ENCODE results near the gene PLAC8L1.

The PLAC8L1 gene

DNA sequence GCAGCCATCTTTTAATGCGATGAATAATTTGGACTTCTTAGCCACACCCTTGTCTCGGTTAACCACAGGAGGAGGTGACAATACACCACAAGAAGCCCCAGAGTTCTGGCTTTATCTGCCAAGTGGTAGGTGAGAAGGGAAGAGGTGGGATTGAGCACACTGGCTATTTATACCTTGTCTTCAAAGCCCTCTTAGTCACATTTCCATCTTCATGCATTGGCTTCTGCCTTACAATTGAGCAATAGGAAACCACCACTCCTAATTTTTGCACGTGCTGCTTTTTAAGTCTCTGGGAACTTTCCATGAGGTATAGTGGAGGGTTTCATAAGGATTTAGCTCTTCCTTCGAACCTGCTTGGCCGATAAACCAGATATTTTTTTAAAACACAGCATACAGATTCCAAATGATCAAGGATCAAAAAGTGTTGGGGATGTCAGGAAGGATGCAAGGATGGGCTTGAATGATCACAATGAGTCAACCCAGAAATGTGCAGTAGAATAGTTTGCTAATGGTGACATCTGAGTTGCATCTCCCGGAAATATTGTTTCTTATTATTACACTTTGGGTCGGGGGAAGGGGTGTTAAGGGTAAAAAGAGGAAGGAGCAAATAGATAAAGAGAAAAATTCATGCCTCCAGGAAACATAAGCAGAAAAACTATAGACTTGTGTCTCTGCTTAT, 25.5 kb downstream of the PLAC8L1 start:
- peak; percentile 10 for DNase-seq (ENCODE audit: low read depth)

DNA sequence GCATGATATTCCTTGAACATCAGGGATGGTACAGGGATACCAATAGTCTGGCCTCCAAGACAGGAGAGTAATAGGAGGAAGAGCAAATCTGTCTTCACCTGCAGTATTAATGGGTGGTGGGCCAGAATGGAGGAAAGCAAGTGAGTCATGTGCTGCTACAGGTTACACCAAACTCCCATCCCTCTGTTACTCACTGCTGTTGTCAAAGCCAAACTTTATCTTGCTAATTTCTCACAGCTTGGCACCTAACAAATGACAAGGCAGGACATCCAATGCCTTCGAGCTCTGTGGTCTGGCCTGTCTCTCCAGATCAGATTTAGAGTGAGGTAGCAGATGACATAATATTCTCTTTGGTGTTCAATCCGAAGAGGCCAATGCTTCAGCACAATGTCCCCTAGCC, 26.8 kb downstream of the PLAC8L1 start:
- no peak for DNase-seq (ENCODE audit: low read depth)

GRCh38 chr5:146076455-146076854, 28.9 kb downstream of the PLAC8L1 start:
- no peak for DNase-seq (ENCODE audit: low read depth)

DNA sequence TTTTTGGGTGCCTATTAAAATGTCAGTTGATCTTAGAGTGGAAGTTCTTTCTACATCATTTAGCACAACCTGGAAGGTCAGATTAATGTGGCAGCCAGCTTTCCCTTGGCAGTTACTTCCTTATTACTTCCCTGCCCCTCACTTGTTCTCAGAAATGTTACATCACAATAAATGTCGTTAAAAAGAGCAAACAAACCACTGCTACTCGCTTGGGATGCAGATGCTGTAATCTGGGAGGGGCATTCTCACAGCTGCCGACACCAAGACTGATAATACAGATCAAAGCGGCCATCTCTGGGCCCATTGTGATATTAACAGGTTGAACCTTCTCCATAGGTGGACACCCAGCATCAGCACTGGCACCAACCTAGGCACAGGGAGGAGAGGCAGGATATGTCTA, 29.3 kb downstream of the PLAC8L1 start:
- no peak for DNase-seq (ENCODE audit: low read depth)

- no peak for DNase-seq (ENCODE audit: low read depth)
These were observed 32.0 kb downstream of the PLAC8L1 start for GRCh38 chr5:146073239-146073900.

- no peak for DNase-seq (ENCODE audit: low read depth)
These were observed 32.8 kb downstream of the PLAC8L1 start for GRCh38 chr5:146072595-146072994.

DNA sequence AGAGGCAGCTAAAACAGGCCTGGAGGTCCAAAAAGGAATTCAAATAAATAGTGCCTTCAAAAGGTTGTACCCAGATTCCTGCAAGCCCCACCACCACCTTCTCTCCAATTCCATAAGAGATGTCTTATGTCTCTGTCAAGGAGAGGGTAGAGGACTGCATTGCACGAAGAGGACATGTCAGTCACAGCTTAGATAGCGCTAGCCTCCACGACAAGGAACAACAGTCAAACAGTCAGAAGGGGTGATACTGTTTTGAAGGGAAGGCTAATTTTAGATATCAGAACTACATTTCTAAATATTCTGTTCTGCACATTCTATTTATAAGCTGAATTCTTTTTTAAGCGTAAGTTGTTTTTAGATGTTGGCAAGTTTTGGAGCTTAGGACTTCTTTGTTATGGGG, 34.2 kb downstream of the PLAC8L1 start:
- DNase-seq (ENCODE audit: low read depth): no peak

DNA sequence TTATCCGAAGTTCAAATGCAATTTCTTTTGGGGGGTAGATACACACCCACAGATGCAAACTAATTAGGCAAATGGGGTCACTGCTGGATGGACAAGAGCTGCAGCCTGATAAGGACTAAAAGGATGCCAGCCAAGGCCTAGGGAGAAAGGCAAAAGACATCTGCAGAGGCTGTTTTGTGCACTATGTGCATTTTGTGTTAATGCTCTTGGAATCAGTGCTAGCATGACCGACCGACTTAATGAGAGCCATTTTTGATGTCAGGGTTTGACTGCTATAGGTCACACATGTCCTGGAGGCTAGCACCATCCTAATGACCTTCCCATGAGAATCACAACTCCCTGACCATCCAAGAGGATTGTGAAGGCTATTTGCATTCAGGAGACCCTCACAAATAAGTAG, 34.6 kb downstream of the PLAC8L1 start:
- no peak for DNase-seq (ENCODE audit: low read depth)

DNA sequence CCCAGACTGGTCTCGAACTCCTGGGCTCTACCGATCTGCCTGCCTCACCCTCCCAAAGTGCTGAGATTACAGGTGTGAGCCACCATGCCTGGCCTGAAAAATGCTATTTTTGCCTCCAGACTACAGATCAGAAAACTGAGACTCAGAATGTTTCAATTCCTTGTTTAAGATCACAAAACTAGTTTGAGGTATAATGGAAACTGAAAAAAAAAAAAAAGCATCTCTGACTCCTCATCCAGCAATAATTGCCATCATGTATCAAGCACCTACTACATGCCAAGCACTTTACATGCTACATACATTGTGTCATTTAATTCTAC, 35.6 kb downstream of the PLAC8L1 start:
- no peak for DNase-seq (ENCODE audit: low read depth)

- no peak for DNase-seq (ENCODE audit: low read depth)
These were observed 36.2 kb downstream of the PLAC8L1 start for GRCh38 chr5:146068977-146069779.

DNA sequence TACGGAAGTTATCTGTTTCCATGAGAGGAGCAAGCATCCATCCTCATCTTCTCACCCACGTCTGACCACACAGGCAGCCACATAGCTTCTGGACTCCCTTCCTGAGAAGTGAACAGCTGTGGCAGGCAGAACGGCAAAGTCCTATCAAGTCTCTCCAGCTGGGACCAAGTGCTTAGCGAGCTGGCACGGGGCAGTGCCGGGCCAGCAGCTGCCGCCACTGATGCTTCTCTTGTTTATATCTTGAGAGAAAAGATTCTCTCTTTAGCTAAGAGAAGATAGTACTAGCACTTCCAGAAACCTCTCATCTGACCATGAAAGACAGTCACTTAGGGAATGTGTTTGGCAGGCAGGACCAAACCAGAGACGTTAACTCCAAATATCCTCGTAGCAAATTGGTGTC, 37.2 kb downstream of the PLAC8L1 start:
- DNase-seq (ENCODE audit: low read depth): no peak

DNA sequence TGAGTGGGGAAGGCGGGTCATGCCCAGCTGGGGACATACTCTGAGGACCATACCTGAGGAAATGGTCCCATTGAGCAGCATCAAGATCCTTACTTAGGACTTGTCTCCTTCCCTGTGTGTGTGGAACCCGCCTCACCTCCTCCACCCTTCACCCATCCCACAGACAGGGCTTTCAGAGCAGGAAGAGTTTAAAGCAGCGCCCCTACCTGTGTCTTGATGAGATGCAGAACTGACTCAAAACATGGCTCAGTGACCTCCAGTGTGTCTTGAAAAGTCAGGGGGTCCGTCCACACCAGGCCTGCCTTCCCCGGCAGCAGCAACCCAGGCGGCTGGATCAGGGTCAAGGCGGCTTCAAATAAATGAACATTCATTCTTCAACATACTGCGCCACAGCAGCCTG, 38.4 kb downstream of the PLAC8L1 start:
- DNase-seq (ENCODE audit: low read depth): no peak

GRCh38 chr5:146060221-146060585, 45.2 kb downstream of the PLAC8L1 start:
- no peak for DNase-seq (ENCODE audit: low read depth)

GRCh38 chr5:146059460-146060220, 45.7 kb downstream of the PLAC8L1 start:
- no peak for DNase-seq (ENCODE audit: low read depth)

DNA sequence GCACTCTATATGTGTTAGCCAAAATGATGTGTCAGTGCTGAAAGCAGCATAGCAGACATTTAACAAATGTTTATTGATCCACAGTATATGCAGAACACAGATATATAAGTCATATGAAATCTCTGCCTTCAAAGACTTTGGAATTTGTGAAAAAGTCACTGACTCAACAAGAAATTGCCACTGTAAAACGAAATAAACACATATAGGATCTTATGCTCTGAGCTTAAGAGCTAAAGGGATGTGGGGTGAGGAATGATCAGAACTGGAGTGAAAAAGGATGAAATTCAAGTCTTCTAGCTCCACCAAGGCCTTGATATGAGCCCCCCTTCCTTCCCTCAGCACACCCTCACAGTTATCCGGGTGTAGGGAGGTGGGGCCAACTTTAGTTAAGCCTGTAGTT, 49.9 kb downstream of the PLAC8L1 start:
- DNase-seq (ENCODE audit: low read depth): no peak

DNA sequence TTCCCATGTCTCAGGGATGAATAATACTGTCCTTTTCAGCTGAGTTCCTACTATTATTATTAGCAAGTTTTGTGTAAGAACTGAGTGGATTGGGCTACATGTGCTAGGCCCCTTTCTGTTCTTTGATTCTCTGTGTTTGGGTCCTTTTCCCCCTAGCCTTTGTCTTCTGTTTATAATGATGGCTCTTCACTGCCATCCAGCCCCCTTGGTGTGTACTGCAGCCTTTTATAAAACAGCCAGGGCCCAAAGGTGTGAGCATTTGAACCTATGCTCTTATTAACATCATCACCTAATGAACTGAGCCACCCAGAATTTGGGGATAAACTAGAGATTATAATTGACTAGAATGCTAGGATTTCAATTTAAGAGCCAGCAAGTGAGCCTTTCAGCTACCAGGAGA, 52.6 kb downstream of the PLAC8L1 start:
- no peak for DNase-seq (ENCODE audit: low read depth)

DNA sequence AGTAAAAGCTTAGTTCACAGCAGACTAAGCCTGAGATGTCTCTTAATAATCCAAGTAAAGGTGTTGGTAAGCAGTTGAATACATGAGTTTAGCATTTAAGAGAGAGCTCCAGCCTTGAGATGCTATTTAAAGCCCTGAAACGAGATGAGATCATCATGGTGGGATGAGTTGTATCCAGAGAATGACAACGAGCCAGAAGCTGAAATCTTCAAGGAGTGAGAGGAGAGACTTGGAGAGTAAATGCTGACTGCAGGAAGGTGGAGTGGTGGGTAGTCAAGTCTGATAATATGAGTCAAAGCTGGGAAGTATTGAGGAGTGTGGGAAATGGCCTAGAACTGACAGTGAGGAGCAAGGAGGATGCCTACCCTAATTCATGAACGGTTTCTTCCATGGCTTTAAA, 53.7 kb downstream of the PLAC8L1 start:
- DNase-seq (ENCODE audit: low read depth): peak; percentile 46

DNA sequence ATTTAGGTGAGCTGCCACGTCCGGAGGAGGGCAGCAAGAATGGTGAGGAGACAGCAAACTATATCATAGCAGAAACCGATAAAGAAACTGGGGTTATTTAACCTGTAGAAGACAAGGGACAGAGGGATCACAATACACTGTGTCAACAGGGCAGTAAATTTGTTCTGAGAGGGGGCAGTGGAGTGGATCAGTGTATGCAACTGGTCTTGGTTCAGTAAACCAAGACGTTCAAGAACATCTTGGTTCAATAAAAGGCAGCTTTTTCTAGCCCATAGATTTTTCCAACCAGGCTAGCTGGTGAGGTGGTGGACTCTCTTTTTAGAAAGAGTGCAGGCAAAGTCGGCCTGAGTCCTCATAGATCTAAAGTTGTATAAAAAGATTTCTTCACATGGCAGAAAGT, 55.3 kb downstream of the PLAC8L1 start:
- no peak for DNase-seq (ENCODE audit: low read depth)

GRCh38 chr5:146049704-146050026, 55.7 kb downstream of the PLAC8L1 start:
- DNase-seq (ENCODE audit: low read depth): no peak

DNA sequence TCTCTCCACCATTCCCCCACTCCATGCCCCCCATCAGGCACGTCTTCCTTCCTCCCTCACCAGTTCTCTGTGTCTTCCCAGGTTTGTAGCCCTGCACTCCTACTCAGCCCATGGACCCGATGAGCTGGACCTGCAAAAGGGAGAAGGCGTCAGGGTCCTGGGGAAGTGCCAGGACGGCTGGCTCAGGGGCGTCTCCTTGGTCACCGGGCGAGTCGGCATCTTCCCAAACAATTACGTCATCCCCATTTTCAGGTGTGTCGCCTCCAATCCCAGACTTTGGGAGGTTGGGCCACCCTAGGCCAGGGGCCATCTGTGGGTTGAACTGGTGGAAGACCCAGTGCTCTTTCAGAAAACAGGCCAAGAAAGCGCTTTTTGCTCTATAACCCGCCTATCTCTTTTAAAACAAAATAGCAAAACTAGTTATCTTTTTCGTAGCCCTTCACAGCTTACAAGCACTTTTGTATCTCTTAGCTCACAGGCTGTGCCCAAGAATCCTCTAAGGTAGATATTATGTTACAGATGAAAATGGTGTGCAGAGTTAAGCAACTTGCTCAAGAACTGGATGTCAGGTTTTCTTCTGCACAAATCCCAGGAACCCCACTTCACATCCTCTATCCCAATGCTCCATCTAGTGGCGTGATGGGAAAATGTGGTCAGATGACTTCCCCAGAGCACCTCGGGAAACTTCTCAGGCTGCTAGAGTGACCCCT, 56.2 kb downstream of the PLAC8L1 start:
- peak; percentile 79 for DNase-seq (ENCODE audit: low read depth)

DNA sequence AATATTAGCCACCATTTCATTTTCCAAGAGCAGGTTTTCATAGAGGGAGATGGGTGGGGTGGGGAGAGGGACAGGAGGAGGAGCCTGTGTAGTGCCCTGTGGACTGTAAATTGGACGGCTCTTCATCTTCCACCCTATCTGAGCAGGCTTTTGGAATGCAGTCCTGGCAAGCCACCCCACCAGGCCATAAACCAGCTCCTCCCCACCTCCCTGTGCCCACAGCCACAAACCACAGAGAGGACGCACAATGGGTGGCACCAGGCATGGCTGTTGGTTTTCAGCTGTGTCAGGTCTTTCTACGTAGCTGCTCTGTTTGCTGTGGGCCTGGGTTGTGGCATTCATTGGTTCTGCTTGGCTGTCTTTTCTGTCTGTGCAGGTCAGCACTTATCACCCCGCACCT, 58.0 kb downstream of the PLAC8L1 start:
- no peak for DNase-seq (ENCODE audit: low read depth)

DNA sequence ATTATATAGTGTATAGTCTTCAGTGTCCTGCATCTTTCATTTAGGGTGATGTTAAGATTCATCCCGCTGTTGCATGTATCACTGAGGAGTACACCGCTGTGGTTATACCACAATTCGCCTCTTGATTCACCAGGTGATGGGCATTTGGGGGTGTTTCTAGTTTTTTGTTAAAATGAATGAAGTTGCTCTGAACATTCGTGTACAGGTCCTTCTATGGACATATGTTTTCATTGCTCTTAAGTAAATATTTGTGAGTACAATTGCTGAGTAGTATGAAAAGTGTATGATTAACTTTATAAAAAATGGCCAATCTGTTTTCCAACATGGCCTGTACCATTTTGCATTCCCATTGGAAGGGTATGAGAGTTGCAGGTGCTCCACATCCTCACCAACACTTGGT, 61.7 kb downstream of the PLAC8L1 start:
- DNase-seq (ENCODE audit: low read depth): no peak

Data from iris pigment epithelial cell (primary cell).